ENCODE measurements around the gene CHRNB1.

The CHRNB1 gene

DNA sequence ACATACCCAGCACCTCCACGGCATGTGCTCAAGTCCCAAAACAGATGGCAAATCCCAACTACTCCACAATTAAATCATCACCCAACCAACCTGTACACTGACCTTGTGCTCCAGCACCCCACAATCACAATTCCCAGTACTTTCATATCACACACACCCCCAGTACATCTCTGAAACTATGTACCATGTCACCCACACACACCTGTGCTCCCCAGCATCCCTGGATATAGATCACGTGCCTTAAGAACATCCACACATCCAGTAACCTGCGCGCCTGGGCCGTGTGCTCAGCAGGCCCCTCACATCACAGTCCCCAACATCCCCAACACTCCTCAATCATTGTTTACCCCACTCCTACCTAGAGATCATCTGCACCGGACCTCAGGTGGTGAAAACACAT, 35.1 kb upstream of the CHRNB1 start:
- H3K27me3 Mint-ChIP-seq = no peaks in the 10 kb centered on the region
- no peaks in the 10 kb centered on the region for H3K36me3 Mint-ChIP-seq

DNA sequence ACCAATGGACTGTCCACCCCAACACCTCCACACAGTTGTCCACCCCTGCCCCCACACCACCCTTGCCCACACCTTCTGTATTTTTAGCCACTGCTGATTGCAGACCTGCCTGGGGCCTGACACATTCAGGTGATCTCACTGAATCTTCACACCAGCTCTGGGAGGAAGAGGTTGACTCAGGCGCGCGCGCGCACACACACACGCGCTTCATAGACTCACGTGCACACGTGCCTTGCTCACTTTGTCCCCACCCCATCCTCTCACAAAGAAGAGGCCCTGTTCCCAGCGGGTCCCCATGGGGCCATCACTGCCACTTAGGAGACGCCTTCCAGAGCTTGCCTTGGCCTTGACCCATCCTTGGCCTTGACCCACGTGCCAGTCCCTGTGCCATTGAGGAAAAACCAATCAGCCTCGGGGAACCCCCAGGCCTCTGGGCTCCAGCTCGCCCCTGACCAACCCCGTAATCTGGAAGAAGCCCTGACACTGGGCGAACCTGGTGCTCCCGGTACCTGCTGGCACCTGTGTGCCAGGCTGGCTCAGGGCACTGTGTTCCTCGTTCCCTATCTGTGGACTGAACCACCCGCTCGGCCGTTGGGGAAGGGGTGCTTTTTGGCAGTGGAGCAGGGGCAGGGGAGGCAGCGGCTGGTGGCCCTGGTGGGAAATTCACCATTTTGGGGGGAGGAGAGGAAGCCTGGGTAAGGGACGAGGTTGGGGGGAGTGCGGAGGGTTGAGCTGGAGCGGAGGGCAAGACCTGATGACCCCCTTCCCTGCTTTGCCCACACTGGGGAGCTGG, 34.0 kb upstream of the CHRNB1 start:
- H3K4me1 Mint-ChIP-seq (ENCODE audit: low read depth) = peaks cover 6% of the 10 kb centered on the region
- H3K36me3 Mint-ChIP-seq = no peaks in the 10 kb centered on the region
- H3K4me3 Mint-ChIP-seq = no peak overlapping the region
- H3K9me3 Mint-ChIP-seq (ENCODE audit: low read depth) = no peaks in the 10 kb centered on the region
- H3K27me3 Mint-ChIP-seq = no peaks in the 10 kb centered on the region
- H3K27ac Mint-ChIP-seq = no peak overlapping the region

More for the DNA sequence above, 35.1 kb upstream of the CHRNB1 start:
- peaks cover 8% of the 10 kb centered on the region for H3K4me1 Mint-ChIP-seq (ENCODE audit: low read depth)
- H3K4me3 Mint-ChIP-seq = no peak overlapping the region
- no peak overlapping the region for H3K27ac Mint-ChIP-seq
- H3K9me3 Mint-ChIP-seq (ENCODE audit: low read depth) = no peaks in the 10 kb centered on the region

DNA sequence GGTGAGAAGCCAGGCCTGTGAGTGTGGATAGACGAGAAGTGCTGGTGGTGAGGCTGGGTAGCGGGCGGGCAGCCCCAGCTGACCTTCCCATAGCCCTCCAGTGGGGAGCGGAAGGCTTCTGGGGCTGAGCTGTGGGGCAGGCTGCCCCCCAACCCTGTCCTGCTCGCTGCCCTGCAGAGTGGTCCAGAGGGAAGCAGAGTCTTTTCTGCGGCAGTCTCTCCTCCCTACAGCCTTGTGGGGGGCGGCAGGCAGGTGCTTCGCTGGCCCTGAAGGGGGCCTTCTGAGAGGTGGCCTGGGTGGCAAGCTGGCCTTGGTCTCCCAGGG, 33.5 kb upstream of the CHRNB1 start:
- H3K27me3 Mint-ChIP-seq = no peaks in the 10 kb centered on the region
- peaks cover 4% of the 10 kb centered on the region for H3K4me1 Mint-ChIP-seq (ENCODE audit: low read depth)
- no peaks in the 10 kb centered on the region for H3K36me3 Mint-ChIP-seq
- no peak overlapping the region for H3K4me3 Mint-ChIP-seq
- no peak overlapping the region for H3K27ac Mint-ChIP-seq
- H3K9me3 Mint-ChIP-seq (ENCODE audit: low read depth) = no peaks in the 10 kb centered on the region

DNA sequence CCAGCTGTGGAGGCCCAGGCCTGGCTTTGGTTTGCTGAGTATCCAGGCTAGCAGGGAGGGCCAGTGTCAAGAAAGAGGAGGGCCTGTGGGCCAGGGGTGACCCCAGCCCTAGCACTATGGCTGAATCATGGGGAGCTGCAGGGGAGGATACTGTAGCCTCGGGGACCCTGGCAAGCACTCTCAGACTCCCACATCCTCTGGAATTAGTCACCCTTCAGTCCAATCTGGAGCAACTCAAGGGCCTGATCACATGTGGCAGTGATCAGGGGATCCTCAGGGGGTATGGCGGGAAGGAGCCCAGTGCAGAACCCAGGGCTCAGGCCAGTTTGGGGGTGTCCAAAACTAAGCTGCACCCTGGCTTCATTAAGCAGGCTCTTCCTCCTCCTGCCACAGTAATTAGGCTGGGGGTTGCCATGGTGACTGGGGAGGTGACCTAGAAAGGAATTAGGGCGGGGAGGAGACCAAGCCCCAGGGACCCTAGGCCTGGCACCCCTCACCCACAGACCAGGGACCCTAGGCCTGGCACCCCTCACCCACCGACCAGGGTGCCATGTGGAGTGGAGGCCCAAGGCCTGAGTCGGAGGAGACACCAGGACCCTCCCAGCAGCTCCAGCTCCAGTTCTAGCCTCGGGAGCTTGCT, 31.4 kb upstream of the CHRNB1 start:
- Mint-ChIP-seq H3K4me3 (no peak overlapping the region), H3K9me3 (ENCODE audit: low read depth) (no peaks in the 10 kb centered on the region), H3K27ac (no peak overlapping the region), H3K4me1 (ENCODE audit: low read depth) (peaks cover 4% of the 10 kb centered on the region), H3K36me3 (peaks cover 2% of the 10 kb centered on the region), H3K27me3 (no peaks in the 10 kb centered on the region)

DNA sequence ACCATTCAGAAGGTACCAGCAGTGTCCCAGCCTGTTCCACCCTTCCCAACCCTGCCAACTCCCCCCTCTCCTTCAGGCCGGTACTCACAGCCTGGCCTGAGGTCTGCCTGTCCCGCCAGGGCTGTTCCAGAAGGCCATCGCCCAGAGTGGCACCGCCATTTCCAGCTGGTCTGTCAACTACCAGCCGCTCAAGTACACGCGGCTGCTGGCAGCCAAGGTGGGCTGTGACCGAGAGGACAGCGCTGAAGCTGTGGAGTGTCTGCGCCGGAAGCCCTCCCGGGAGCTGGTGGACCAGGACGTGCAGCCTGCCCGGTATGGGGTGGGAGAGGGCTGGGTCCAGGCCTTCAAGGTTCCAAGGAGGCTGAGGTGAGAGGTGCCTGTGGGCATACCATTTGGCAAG, 30.0 kb upstream of the CHRNB1 start:
- Mint-ChIP-seq H3K27me3 (no peaks in the 10 kb centered on the region), H3K4me3 (no peak overlapping the region), H3K9me3 (ENCODE audit: low read depth) (no peaks in the 10 kb centered on the region), H3K27ac (no peak overlapping the region), H3K36me3 (peaks cover 2% of the 10 kb centered on the region), H3K4me1 (ENCODE audit: low read depth) (peaks cover 2% of the 10 kb centered on the region)

DNA sequence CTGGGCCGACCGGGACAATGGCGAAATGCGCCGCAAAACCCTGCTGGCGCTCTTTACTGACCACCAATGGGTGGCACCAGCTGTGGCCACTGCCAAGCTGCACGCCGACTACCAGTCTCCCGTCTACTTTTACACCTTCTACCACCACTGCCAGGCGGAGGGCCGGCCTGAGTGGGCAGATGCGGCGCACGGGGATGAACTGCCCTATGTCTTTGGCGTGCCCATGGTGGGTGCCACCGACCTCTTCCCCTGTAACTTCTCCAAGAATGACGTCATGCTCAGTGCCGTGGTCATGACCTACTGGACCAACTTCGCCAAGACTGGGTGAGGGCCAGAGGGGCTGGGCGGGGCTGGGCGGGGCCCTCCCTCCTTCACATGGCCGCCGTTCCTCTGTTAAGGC, 29.1 kb upstream of the CHRNB1 start:
- no peak overlapping the region for H3K27ac Mint-ChIP-seq
- peaks cover 2% of the 10 kb centered on the region for H3K36me3 Mint-ChIP-seq
- H3K4me3 Mint-ChIP-seq = no peak overlapping the region
- H3K4me1 Mint-ChIP-seq (ENCODE audit: low read depth) = peaks cover 2% of the 10 kb centered on the region
- no peaks in the 10 kb centered on the region for H3K27me3 Mint-ChIP-seq
- no peaks in the 10 kb centered on the region for H3K9me3 Mint-ChIP-seq (ENCODE audit: low read depth)

DNA sequence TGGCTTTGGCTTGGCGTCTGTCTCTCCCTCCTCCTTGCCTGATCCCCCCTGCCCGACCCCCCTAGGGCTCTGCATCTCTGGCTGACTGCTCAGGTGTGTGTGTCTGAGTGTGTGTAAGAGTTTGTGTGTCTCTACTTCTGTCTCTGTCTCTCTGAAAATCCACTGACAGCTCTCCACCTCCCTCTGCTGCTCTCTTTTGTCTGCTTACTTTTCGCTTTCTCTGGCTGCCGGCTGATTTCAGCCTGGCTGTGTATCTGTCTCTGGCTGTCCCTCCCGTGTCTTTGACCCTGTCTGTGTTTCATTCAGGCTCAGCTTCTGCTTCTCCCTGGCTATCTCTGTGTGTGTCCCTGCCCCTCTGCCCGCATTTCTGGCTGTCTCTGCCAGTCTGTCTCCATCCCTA, 28.5 kb upstream of the CHRNB1 start:
- H3K4me3 Mint-ChIP-seq = no peak overlapping the region
- no peaks in the 10 kb centered on the region for H3K27me3 Mint-ChIP-seq
- H3K9me3 Mint-ChIP-seq (ENCODE audit: low read depth) = no peaks in the 10 kb centered on the region
- peaks cover 2% of the 10 kb centered on the region for H3K36me3 Mint-ChIP-seq
- no peak overlapping the region for H3K27ac Mint-ChIP-seq
- H3K4me1 Mint-ChIP-seq (ENCODE audit: low read depth) = peaks cover 2% of the 10 kb centered on the region

DNA sequence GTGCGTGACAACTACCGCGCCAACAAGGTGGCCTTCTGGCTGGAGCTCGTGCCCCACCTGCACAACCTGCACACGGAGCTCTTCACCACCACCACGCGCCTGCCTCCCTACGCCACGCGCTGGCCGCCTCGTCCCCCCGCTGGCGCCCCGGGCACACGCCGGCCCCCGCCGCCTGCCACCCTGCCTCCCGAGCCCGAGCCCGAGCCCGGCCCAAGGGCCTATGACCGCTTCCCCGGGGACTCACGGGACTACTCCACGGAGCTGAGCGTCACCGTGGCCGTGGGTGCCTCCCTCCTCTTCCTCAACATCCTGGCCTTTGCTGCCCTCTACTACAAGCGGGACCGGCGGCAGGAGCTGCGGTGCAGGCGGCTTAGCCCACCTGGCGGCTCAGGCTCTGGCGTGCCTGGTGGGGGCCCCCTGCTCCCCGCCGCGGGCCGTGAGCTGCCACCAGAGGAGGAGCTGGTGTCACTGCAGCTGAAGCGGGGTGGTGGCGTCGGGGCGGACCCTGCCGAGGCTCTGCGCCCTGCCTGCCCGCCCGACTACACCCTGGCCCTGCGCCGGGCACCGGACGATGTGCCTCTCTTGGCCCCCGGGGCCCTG, 27.7 kb upstream of the CHRNB1 start:
- H3K27ac Mint-ChIP-seq = no peak overlapping the region
- no peak overlapping the region for H3K4me3 Mint-ChIP-seq
- no peaks in the 10 kb centered on the region for H3K27me3 Mint-ChIP-seq
- H3K36me3 Mint-ChIP-seq = peaks cover 2% of the 10 kb centered on the region
- H3K9me3 Mint-ChIP-seq (ENCODE audit: low read depth) = no peaks in the 10 kb centered on the region
- H3K4me1 Mint-ChIP-seq (ENCODE audit: low read depth) = peaks cover 2% of the 10 kb centered on the region

DNA sequence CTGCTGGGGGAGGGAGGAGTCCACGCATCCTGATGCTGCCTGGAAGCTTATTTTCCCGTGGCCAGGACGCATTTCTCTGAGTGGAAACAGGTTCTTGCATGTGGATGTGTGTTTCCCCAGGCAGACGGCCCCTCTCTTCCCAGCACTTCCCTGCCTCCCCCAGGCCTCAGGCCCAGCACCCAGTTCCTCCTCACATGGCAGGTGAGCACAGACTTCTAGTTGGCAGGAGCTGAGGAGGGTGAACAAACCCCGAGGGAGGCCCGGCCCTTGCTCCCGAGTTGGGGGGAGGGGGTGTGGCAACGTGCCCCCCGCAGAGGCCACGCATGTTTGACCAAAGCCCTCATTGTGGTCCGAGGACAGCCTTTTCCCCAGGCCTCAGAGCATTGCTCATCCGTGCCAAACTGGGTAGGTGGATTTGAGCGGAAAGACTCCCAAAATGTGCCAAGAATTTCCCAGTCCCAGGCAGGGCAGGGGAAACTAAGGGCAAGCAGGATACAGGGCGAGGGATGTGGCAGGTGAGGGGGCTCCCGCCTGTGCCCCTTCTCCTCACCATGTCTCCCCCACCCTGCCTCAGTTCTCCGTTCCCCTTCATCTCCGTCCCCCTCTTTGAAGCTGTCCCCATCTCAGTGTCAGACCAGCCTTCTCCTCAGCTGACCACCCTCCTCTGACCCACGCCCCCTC, 26.2 kb upstream of the CHRNB1 start:
- Mint-ChIP-seq H3K36me3 (peaks cover 2% of the 10 kb centered on the region), H3K27me3 (no peaks in the 10 kb centered on the region), H3K4me3 (no peak overlapping the region), H3K4me1 (ENCODE audit: low read depth) (peaks cover 2% of the 10 kb centered on the region), H3K9me3 (ENCODE audit: low read depth) (no peaks in the 10 kb centered on the region), H3K27ac (no peak overlapping the region)

DNA sequence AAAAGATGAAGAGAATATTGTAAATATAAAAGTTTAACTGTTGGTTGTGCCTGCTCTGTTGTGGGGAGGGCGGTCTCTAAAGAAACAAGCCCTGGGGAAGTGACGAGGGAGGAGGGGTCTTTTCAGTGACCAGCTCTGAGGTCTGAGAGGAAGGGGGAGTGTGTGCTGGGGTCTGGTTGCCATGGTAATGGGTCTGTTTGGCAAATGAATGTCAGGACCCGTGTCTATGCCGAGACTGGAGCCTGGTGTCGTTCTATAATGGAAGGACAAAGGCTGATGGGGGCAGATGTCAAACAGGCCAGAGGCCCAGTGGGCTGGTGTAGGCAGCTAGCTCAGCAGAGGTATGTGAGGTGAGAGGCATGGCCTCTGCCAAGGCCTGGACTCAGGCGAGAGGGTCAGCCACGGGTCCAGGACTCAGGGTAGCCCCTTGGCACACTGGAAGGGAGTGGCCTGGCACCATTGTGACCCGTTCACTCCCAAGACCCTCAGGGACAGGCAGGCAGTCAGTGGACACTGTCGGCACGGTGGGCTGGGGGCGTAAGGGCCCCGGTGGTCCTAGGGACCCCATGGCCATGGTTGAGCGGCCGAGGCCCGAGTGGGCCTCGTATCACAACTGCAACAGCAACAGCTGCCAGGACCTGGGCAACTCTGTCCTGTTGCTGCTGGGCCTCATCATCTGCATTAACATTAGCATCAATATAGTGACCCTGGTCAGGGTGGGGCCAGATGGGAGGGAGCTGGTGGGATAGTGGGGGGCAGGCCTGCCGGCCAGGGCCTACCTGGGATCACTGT, 24.8 kb upstream of the CHRNB1 start, which contains the start of gene SPEM1:
Gene SPEM1, plus strand, starts transcription at position 506 of the 792 bp plus-strand sequence. Its CDS starts 61 bp downstream, at position 567.
- Mint-ChIP-seq H3K27me3 (no peaks in the 10 kb centered on the region), H3K9me3 (ENCODE audit: low read depth) (no peaks in the 10 kb centered on the region), H3K4me1 (ENCODE audit: low read depth) (peaks cover 2% of the 10 kb centered on the region), H3K36me3 (peaks cover 2% of the 10 kb centered on the region), H3K4me3 (no peak within 1 kb of the TSS), H3K27ac (no peak within 1 kb of the TSS)

DNA sequence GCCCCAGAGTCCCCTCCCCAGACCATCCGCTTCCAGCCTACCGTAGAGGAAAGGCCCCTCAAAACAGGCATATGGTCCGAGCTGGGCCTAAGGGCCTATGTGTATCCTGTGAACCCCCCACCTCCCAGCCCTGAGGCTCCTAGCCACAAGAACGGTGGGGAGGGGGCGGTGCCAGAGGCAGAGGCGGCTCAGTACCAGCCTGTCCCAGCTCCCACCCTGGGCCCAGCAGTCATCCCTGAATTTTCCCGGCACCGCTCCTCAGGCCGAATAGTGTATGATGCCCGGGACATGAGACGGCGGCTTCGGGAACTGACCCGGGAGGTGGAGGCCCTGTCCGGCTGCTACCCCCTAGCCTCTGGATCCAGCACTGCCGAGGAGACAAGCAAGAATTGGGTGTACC, 23.7 kb upstream of the CHRNB1 start:
- H3K9me3 Mint-ChIP-seq (ENCODE audit: low read depth) = no peaks in the 10 kb centered on the region
- no peak overlapping the region for H3K4me3 Mint-ChIP-seq
- peaks cover 2% of the 10 kb centered on the region for H3K4me1 Mint-ChIP-seq (ENCODE audit: low read depth)
- no peak overlapping the region for H3K27ac Mint-ChIP-seq
- H3K36me3 Mint-ChIP-seq = peaks cover 2% of the 10 kb centered on the region
- no peaks in the 10 kb centered on the region for H3K27me3 Mint-ChIP-seq

DNA sequence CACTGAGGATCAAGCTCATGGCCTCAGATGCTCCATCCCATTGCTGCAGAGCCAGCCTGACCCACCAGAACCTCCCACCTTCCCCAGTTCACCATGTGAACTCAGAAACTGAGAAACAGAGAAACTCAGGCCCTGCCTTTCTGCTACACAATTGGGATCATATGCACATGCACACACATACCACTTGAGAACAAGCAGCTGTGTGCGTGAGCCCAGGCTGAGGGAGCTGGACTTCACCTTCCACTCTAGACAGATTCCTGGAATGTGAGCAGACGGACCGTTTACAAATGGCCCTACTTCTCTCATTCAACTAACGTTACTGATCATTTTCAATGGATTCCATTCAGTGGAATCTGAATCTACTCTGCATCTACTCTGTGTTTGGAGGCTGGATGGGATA, 21.2 kb upstream of the CHRNB1 start:
- H3K4me3 Mint-ChIP-seq = no peak overlapping the region
- H3K27ac Mint-ChIP-seq = no peak overlapping the region
- H3K27me3 Mint-ChIP-seq = no peaks in the 10 kb centered on the region
- H3K36me3 Mint-ChIP-seq = no peaks in the 10 kb centered on the region
- H3K9me3 Mint-ChIP-seq (ENCODE audit: low read depth) = no peaks in the 10 kb centered on the region
- H3K4me1 Mint-ChIP-seq (ENCODE audit: low read depth) = no peaks in the 10 kb centered on the region

DNA sequence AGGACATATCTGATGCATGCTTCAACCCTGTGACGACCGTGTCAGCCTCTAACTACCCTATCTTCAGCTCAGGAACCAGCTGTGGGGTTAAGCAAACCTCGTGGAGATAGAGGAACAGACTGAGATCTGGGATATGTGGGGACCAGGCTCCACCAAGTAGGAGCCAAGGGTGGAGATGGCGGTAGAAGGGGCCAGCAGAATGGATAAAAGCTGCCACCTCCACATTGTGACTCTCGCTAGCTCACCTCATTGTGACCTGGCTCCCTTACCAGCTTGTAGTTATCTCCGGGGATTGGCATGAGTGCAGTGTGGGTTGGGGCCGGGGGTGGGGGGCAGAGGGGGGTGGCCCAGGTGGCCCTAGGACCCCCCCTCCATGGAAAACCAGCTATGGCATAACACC, 19.5 kb upstream of the CHRNB1 start, which contains the start of gene SPEM2:
Gene SPEM2, plus strand, starts transcription at position 301 of the 400 bp plus-strand sequence. Its CDS starts 73 bp downstream, at position 374.
- H3K27ac Mint-ChIP-seq = no peak within 1 kb of the TSS
- H3K4me3 Mint-ChIP-seq = no peak within 1 kb of the TSS
- H3K27me3 Mint-ChIP-seq = no peaks in the 10 kb centered on the region
- no peaks in the 10 kb centered on the region for H3K36me3 Mint-ChIP-seq
- no peaks in the 10 kb centered on the region for H3K4me1 Mint-ChIP-seq (ENCODE audit: low read depth)
- no peaks in the 10 kb centered on the region for H3K9me3 Mint-ChIP-seq (ENCODE audit: low read depth)

DNA sequence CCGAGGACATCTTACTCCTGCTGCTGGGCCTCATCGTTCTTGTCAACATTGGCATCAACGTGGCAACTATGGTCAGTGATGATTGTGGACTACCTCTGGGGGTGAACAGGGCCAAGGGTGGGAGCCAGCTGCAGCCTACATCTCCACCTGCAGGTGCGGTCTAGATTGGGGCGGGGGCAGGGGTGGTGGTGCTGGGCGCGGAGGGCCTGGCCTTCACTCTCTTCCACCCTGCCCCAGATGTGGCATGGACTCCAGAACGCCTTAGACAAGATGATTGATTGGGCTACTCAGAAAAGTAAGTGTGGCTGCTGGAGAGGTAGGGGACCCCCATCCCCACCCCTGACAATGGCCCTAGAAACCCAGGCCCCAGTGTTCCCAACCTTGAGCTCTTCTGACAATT, 19.1 kb upstream of the CHRNB1 start:
- Mint-ChIP-seq H3K4me3 (no peak overlapping the region), H3K4me1 (ENCODE audit: low read depth) (no peaks in the 10 kb centered on the region), H3K27me3 (no peaks in the 10 kb centered on the region)

More for the DNA sequence above, 19.1 kb upstream of the CHRNB1 start:
- Mint-ChIP-seq H3K36me3 (no peaks in the 10 kb centered on the region), H3K27ac (no peak overlapping the region), H3K9me3 (ENCODE audit: low read depth) (no peaks in the 10 kb centered on the region)
